ENCODE measurements around the gene NOVA2.
A peak's percentile ranks its signal among the peaks of the same experiment; 100 is the strongest.
"Not testable (repeated sequence)": the region's sequence is repeated elsewhere in the genome, so short reads cannot be mapped to it uniquely, and the experiment has no call there.

The NOVA2 gene

GRCh38 chr19:45919678-45920077 is 54.0 kb downstream of the NOVA2 start:
- DNase-seq = no peak

DNA sequence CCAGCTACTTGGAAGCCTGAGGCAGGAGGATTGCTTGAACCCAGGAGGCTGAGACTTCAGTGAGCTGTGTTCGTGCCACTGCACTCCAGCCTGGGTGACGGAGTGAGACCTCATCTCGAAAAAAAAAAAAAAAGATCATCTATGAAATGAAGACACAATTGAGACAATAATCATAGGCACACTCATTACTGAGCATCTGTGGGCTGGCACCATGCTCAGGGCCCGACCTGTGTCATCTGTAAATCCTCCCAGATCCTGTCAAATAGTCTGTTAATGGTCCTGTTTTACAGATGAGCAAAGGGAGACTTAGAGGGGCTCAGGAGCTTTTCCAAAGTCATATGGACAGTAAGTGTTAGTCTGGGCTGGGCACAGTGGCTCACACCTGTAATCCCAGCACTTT is 54.9 kb downstream of the NOVA2 start:
- DNase-seq = no peak

GRCh38 chr19:45917421-45918091 is 56.1 kb downstream of the NOVA2 start:
- DNase-seq = no peak

DNA sequence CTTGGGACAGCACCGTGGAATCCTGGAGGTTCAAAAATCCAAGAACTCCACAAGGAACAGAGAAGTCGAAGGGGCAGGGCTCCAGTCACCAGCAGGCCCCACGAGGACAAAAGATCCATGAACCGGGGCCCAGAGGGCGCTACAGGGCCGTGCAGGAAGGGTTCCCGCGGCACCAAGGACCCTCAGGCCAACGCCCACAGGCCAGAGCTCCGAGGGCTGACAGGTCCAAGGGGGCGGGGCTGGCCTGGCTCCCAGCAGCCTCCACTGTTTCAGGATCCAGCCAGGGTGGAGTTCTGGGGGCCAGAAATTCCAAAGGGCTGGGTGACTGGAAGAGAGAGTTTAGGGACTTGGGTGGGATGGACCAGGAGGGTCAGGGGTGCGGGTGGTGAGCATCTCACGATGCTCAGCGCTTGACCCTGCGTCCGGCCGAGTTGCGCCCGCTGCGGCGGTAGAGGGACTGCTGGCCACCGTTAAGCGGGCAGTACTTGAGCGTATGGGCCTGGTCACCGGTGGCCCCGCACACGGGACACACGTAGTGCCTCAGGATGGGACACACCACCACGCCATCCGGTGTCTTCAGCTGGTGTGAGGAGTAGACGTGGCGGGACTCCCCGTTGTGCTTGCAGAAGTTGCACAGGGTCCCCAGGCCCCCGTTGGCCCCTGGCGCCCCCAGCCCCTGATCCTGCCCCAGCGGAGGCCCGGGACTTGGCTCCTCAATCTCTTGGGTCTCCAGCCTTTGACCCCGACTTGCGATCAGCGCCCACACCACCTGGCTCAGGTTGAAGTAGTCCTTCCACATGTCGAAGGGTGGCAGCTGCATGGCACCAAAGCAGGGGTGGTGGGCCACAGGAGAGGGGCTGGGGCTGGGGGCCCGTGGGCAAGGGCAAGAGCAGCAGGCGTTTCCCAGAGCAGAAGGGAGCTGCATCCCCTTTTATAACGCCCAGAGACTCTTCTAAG is 59.5 kb downstream of the NOVA2 start, which contains the start of gene NANOS2:
Gene NANOS2 (minus strand): TSS at position 905 of the 957 bp plus-strand sequence. CDS start 85 bp downstream, at position 820.
- no peak for DNase-seq

GRCh38 chr19:45911291-45911690 is 62.4 kb downstream of the NOVA2 start:
- DNase-seq = no peak

DNA sequence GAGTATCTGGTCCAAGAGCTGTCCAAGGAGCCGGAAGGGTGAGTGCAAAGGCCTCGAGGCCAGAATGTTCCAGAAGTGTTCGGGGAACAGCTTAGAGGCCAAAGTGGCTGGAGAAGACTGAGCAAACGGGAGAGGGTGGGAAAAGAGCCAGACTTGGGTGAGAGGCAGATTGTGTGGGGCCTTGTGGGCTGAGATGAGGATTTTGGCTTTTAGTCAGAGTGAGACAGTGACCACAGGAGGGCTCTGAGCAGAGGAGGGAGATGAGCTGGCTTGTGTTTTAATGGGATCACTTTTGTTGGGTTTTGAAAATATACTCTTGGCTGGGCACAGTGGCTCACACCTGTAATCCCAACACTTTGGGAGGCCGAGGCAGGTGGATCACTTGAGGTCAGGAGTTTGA is 64.7 kb downstream of the NOVA2 start:
- no peak for DNase-seq

DNA sequence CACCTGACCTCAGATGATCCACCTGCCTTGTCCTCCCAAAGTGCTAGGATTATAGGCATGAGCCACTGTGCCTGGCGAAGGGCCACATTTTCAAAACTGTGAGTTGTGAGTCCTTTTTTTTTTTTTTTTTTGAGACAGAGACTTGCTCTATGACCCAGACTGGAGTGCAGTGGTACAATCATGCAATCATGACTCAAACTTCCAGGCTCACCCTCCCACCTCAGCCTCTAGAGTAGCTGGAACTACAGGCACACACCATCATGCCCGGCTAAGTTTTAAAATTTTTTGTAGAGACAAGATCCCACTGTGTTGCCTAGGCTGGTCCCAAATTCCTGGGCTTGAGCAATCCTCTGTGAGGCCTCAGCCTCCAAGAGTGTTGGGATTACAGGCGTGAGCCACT is 67.4 kb downstream of the NOVA2 start:
- DNase-seq = no peak

- no peak for DNase-seq
Observed at GRCh38 chr19:45905011-45905410, 68.7 kb downstream of the NOVA2 start.

DNA sequence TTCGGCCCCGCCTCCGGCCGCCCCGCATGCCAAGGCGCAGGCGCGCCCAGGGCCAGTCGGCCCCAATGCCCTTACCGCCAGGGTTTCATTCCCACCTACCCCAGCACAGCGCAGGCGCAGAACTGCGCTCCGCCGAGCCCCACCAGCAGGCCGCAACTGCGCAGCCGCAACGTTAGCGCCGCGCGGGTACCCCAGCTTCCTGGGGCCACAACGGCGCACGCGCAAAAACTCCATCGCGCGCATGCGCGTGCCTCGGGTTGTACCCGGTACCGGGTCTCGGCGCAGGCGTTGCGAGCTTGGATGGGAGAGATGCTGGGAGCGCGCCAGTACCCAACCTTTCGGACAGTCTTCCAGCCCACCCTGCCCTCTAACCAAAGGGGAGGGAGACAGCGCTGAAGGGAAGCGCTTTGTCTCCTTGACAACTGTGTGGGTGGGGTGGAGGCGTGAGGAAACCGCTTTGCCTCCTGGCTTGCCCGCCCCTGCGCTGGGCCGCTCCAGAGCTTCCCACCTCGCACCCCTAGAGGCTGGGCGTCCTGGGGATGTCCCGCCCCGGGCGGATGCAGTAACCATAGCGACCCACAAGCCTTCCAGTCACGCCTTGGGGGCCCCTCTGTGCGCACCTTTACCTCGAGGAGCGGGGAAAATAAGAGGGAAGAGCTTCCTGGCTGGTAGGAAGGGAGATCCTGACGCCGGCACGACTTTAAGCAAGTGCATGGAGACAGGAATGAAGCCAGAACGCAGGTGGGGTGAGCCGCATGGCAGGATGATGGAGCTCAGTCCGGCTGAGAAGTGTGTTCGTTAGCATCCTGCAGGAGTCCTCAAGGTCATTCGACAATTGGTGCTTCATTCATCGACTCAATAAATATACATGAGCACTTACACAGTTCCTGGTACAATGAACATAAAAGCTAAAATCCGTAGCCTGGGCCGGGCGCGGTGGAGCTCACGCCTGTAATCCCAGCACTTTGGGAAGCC is 70.7 kb downstream of the NOVA2 start:
- peak; percentile 99 for DNase-seq

DNA sequence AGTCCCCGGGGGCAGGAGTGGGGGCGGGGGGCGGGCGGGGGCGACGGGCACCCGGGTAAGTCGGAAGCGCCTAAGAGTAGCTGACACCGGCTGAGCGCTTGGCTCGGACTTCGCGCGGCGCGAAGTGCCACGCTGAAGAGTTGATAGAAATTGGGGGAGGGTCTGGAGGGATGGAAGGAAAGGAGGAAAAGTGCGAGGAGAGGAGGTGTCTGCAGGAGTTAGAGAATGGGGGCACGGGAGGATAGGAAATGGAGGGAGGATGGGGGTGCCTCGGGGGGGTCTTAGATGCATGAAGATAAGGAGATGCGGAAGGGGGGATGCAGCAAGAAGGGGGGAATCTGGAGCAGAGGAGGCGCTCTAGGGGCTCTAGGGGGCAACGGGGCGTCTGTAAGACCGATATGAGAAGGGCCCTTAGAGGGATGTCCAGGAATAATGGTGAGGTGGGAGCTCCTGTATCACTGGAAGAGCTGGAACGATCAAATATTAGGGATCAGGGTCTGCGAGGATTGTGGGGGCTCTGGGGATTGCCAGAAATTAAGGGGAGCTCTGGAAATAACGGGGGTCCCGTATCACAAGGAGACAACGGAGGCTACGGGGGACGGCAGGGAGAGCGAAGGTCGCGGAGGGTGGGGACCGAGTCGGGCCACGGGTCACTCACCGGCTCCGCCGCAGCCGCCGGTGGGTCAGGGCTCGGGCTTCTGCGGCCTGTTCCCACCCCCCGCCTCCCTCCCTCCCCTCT is 71.6 kb downstream of the NOVA2 start, which contains the start of gene MYPOP:
Gene MYPOP (minus strand): TSS at position 702 of the 739 bp plus-strand sequence. CDS start 840 bp downstream, outside the sequence.
- DNase-seq = no peak

DNA sequence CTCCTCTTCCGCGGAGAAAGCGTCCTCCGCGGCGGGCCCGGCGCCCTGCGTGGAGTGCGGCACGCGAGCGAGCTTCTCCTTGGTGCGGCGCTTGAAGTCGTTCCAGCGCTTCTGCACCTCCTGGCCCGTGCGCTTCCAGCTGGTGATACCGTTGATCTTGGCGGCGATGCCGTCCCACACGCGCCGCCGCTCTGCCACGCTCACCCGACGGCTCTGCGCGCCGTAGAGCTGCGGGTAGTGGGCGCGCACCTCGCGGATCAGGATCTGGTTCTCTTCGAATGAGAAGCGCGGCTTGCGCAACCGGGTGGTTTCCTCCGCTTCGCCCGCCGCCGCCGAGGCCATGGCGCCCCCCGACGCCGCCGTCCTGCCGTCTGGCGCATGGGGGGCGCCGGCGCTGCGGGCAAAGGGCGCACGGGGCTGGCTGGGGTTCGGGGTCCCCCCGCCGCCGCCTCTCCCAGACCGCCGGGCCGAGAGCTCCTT is 72.2 kb downstream of the NOVA2 start:
- DNase-seq = peak; percentile 31

DNA sequence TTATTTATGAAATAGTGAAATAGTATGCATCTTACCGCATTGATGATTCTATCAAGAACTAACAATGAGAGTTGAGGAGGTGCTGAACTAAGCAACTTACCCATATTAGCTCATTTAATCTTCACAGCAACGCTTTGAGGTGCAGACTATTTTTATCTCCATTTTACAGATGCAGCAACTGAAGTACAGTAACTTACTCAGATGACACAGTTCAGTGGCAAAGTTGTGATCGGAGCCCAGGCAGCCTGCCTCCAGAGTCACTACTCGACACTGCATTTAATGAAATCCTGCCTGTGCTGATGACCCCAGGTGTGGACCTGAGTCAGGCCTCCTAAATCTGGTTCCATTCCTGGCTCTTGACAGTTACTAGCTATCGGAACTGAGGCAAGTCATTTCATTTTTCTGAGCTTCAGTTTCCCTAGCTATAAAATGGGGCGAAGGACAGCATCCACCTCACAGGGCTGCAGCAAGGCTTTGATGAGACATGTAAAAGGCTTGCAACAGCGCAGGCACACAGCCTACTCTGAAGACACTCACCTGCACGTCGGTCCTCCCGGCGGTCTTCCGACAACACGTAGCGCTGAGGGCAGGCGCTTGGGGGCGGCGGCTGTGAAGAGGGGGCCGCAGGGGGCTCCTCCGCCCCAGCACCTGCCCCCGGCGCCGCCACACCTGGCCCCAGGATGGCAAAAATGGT is 72.8 kb downstream of the NOVA2 start:
- DNase-seq = no peak

DNA sequence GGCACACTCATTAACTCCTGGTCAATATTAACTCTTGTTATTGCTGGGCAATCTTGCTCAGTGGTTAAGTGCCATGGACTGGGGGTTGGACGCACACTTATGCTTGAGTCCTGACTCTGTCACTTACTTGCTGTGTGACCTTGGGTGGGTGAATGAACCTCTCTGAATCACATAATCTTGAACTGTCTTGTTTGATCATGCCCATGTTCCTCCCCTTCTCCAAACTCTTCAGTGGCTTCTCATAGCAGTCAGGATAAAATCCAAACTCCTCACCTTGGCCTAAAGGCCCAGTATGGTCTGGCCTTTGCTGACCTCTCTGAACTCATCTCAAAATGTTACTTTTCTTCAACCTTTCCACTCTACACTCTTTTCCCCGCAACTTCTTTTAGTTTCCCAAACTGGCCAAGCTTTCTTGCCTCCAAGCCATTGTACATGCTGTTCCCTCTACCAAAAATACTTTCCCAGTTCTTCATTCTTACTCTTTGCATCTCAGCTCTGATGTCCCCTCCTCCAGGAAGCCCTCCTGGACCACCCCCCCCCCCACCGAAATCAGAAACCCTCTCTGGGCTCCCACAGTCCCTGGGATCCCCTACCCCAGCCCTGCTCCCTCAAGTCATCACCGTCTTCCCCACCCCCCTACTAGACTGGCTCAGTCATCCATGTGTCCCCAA is 73.6 kb downstream of the NOVA2 start:
- DNase-seq = no peak

- no peak for DNase-seq
Observed at GRCh38 chr19:45899253-45899652, 74.4 kb downstream of the NOVA2 start.

- DNase-seq = no peak
Observed at GRCh38 chr19:45897261-45897812, 76.3 kb downstream of the NOVA2 start.

DNA sequence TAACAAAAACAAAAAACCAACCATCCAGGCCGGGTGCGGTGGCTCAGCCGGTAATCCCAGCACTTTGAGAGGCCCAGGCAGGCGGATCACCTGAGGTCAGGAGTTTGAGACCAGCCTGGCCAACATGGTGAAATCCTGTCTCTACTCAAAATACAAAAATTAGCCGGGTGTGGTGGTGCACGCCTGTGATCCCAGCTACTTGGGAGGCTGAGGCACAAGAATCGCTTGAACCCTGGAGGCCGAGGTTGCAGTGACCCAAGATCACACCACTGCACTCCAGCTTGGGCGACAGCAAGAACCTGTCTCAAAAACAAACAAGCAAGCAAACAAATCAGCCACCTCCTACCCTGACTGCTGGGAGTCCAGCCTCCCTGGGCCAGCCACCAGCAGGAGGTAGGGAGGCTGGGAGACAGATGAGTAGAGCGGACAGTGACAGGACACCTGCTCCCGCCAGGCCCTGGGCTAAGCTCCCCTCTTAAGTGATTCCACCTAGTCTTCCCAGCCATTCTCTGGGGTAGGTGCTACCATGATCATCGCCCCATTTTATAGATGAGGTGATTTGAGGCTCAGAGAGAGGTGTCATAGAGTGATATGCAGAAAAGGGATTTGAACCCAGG is 77.6 kb downstream of the NOVA2 start:
- DNase-seq = not testable (repeated sequence)

- DNase-seq = no peak
Observed at GRCh38 chr19:45895519-45895972, 78.1 kb downstream of the NOVA2 start.

GRCh38 chr19:45890877-45891276 is 82.8 kb downstream of the NOVA2 start:
- no peak for DNase-seq

- DNase-seq = no peak
Observed at GRCh38 chr19:45889210-45889885, 84.3 kb downstream of the NOVA2 start.
